OCI-LY1 (cell line): ENCODE results near the gene PDK1.

Experiments used
- CTCF ChIP-seq: fragments of 200-600 bp; sonication (generic), shearing (Covaris generic); IDR thresholded peaks from 2 replicates; pipeline ENCODE4 v1.5.1; 2017; ENCODE audit warnings: mild to moderate bottlenecking, antibody characterized with exemption, low read length, moderate library complexity, mixed read lengths
- EZH2 ChIP-seq: fragments of 200-600 bp; sonication (generic), shearing (Covaris generic); IDR thresholded peaks from 2 replicates; pipeline ENCODE4 v1.8.0; 2017; ENCODE audit warnings: borderline replicate concordance, mixed run types, mild to moderate bottlenecking, antibody characterized with exemption, low read length, moderate library complexity, mixed read lengths

- TF ChIP-seq CTCF = no peak
- no peak for TF ChIP-seq EZH2
Observed at GRCh38 chr2:172574965-172575364, 19.1 kb downstream of the PDK1 start.
